Right ventricle myocardium superior (tissue), 1 donor: ENCODE data around the gene HOXD10. TPM values are rescaled to one million over a fixed set of nuclear protein-coding genes. Genes with fewer than 3 reads are reported as not detected.

Experiments used
- ATAC-seq: fragments of 200-7000 bp; cut with Tn5 transposase; one replicate; pipeline ENCODE4 v1.9.1; 2020; ENCODE audit warnings: mild to moderate bottlenecking; ENCODE audit not compliant: poor library complexity
- DNase-seq: peaks from one replicate; pipeline ENCODE4 v3.0.0-alpha.2; 2020
- intact Hi-C: fragments of 100-400 bp; cut with DNase I; formaldehyde crosslinking; loops from one replicate; pipeline ENCODE4 v1.11.2; 2022
- microRNA-seq: library from miRNA; unstranded; fragments of <30 nt; microRNA quantifications from one replicate; pipeline ENCODE4 v1.2.0, GENCODE V29; 2020
- total RNA-seq: library from RNA; stranded (reverse); fragmentation: NEBNext Ultra II Directional; extraction: Animal tissue kit (Norgen Biotek cat#: 25700); gene quantifications from one replicate; pipeline ENCODE4 v1.2.1, GENCODE V29; 2021
- donor health status: DM: no; HTN: yes; CAD: no; lungs with severe emphysema.

The HOXD10 gene
- total RNA-seq, 1 donor from 2014 or later: not detected

DNA sequence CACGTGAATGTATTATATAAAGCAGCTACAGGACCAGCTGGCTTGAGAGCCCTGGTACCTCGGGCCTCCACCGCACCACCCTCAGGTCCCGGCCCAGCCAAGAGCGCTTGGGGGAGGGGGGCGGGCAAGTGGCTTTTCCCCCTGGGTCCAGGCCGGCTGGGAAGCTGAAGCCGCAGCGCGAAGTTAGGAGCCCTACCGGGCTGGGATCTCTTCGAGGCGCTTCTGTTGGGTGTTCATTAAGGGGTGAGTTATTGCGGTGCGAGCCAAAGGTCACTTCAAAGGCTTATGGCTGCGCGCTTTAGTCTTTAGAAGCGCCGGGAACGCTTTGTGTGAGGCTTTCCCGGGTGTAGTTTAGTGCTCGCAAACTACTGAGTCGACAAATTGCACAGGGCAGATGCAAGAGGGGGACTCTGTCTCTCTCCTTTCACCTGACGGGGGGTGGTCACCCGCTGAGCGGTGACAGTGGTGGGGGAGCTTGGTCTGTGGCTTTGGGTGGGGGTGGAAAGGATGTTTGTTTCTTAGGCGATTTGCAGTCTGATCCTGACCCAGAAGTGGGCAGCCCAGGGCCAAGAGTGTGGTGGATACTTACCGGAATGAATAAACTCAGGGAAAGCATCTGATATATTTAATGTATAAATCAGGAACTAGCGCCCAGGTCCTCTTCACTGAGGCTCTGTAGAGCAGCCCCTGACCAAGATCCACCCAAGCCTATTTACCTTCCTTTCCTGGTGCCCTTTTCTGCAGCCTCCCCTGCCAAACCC lies 46.5 kb downstream of the HOXD10 start:
- intact Hi-C loops: no loop called here
- ATAC-seq (no peak), DNase-seq (no peak)

DNA sequence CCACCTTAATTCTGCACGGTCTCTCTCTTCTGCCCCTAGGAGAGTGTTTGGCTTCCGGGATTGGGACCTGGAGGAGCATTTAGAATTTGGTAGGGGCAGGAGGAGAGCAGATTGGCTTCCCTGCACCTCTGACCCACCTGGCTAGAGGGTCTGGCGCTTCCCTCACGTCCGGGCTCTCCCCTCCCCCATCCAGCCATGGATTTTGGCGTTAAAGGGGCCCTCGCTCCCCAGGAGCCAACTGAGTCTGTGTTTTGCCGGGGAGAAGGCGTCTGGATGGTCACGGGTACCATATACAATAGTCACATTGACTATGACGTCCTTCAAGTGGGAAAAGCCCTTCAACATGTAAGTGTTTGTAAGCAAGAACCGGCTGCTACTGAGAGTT lies 47.1 kb downstream of the HOXD10 start:
- DNase-seq (no peak), ATAC-seq (no peak)
- intact Hi-C loops: no loop called here

DNA sequence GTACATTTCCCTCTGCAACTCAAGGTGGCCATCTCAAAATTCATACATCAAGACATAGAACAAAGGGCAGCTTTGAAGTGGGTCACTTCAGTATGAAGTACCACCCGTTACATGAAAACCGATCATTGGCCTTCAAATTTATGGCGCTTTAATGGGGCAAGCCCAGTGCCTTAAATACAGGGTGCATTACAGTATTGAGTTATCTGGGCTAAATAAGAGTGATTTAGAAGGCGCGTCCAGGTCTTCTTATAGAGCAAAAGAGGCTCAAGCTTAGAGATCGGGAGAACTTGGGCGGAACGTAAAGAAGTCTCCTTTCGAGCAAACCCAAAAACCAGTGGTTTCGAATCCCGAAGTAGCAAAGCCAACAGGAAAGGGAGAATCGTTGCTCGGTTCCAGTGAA lies 47.6 kb downstream of the HOXD10 start:
- DNase-seq (no peak), ATAC-seq (no peak)
- intact Hi-C loops: no loop called here

DNA sequence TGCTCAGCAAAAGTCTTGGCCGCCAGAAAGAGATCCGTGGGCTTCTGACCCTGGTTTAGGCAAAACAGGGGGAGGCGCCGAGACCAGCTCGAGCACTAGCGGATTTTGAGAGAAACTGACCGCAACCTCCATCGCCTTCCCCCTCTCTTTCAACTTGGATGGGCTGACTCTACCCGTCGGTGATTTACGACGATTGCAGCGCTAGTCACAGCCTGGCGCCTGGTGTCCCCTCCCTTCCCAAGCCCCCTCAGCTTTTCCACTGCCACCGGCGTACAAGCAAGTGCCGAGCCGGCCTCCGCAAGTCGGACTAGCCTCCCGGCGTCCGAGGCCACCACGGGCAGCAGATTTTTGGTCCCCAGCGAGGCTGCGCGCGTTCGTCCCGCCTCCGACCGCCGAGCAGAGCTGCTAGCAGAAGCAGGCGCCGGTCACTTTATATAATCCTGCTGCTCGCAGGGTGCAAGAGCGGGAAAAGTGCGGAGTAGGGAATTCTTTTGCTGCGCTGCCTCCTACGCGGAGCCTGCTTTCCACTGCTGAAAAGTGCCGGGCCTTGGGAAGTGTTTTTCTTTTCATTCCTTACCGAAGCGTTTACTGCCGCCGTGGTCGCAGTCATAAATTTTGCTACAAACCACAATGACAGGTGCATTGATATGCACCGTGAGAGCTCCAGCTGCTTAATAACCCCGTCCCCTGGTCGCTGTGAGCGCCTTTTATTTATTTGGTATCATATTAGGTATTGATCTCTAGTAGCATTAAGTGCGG lies 48.2 kb downstream of the HOXD10 start:
- intact Hi-C loops: no loop called here
- DNase-seq (no peak), ATAC-seq (no peak)

- intact Hi-C loops: no loop called here
- ATAC-seq (no peak), DNase-seq (no peak)
Observed at GRCh38 chr2:176165370-176166050, 48.9 kb downstream of the HOXD10 start.

GRCh38 chr2:176166272-176166671 lies 49.7 kb downstream of the HOXD10 start:
- intact Hi-C loops: no loop called here
- ATAC-seq (no peak), DNase-seq (no peak)

- no peak for DNase-seq
- intact Hi-C loops: no loop called here
- no peak for ATAC-seq
Observed at GRCh38 chr2:176167398-176167797, 50.8 kb downstream of the HOXD10 start.

- no peak for DNase-seq
- no peak for ATAC-seq
- intact Hi-C loops: no loop called here
Observed at GRCh38 chr2:176169181-176169580, 52.6 kb downstream of the HOXD10 start.

Small RNA genes lying within 50 kb of the gene (microRNA-seq; reads per million reads assigned to microRNA genes)
- 1,978 reads per million, percentile 87 among the genes with 10 or more reads in this experiment for gene MIR10B

Other genes with a start within 250 kb of the HOXD10 start
- gene LNPK, start 114.5 kb upstream of the HOXD10 start, total RNA-seq: 38.0 TPM
- not detected for gene EVX2, start 32.8 kb upstream of the HOXD10 start, total RNA-seq
- not detected for gene HOXD13, start 24.1 kb upstream of the HOXD10 start, total RNA-seq
- gene HOXD12, start 17.0 kb upstream of the HOXD10 start, total RNA-seq: not detected
- not detected for gene HOXD11, start 9.5 kb upstream of the HOXD10 start, total RNA-seq
- not detected for gene HOXD9, start 5.9 kb downstream of the HOXD10 start, total RNA-seq
- 0.32 TPM for gene HOXD8, start 12.9 kb downstream of the HOXD10 start, total RNA-seq
- gene HOXD4, start 34.8 kb downstream of the HOXD10 start, total RNA-seq: not detected
- gene HOXD3, start 40.5 kb downstream of the HOXD10 start, total RNA-seq: 0.38 TPM
- not detected for gene HOXD1, start 71.9 kb downstream of the HOXD10 start, total RNA-seq
- 50.3 TPM for gene MTX2, start 152.7 kb downstream of the HOXD10 start, total RNA-seq